ENCODE measurements around the gene MAPKAP1.

The MAPKAP1 gene

GRCh38 chr9:125656560-125656959, 50.4 kb downstream of the MAPKAP1 start:
- no peak overlapping the region for H3K4me3 ChIP-seq (ENCODE audit: low read depth in 1 of 2, low read length in 2 of 2)
- no peaks in the 10 kb centered on the region for H3K9me3 ChIP-seq (ENCODE audit: control insufficient read depth in 1 of 2, low read length in 2 of 2)
- no peaks in the 10 kb centered on the region for H3K27me3 ChIP-seq (ENCODE audit: control insufficient read depth in 1 of 2, insufficient read depth in 2 of 2, low read length in 2 of 2)
- no peak overlapping the region for H3K27ac ChIP-seq (ENCODE audit: low read depth, low read length)
- peaks cover 0 to 10% of the 10 kb centered on the region in 2 donors for H3K36me3 ChIP-seq (ENCODE audit: control insufficient read depth in 1 of 2, insufficient read depth in 2 of 2, low read length in 2 of 2)
- H3K9ac ChIP-seq (ENCODE audit: low read depth in 1 of 2, low read length in 2 of 2): no peak overlapping the region
- no peaks in the 10 kb centered on the region for H3K4me1 ChIP-seq (ENCODE audit: control insufficient read depth in 1 of 2, insufficient read depth in 2 of 2, low read length in 2 of 2)

- Histone ChIP-seq H3K36me3 (ENCODE audit: control insufficient read depth in 1 of 2, insufficient read depth in 2 of 2, low read length in 2 of 2) (peaks cover 0 to 10% of the 10 kb centered on the region in 2 donors), H3K9me3 (ENCODE audit: control insufficient read depth in 1 of 2, low read length in 2 of 2) (no peaks in the 10 kb centered on the region), H3K27me3 (ENCODE audit: control insufficient read depth in 1 of 2, insufficient read depth in 2 of 2, low read length in 2 of 2) (no peaks in the 10 kb centered on the region), H3K27ac (ENCODE audit: low read depth, low read length) (no peak overlapping the region), H3K4me3 (ENCODE audit: low read depth in 1 of 2, low read length in 2 of 2) (no peak overlapping the region), H3K9ac (ENCODE audit: low read depth in 1 of 2, low read length in 2 of 2) (no peak overlapping the region), H3K4me1 (ENCODE audit: control insufficient read depth in 1 of 2, insufficient read depth in 2 of 2, low read length in 2 of 2) (no peaks in the 10 kb centered on the region)
These were observed 51.2 kb downstream of the MAPKAP1 start for GRCh38 chr9:125655691-125656410.

GRCh38 chr9:125655066-125655633, 51.9 kb downstream of the MAPKAP1 start:
- Histone ChIP-seq H3K36me3 (ENCODE audit: control insufficient read depth in 1 of 2, insufficient read depth in 2 of 2, low read length in 2 of 2) (peaks cover 0 to 10% of the 10 kb centered on the region in 2 donors), H3K9me3 (ENCODE audit: control insufficient read depth in 1 of 2, low read length in 2 of 2) (no peaks in the 10 kb centered on the region), H3K4me1 (ENCODE audit: control insufficient read depth in 1 of 2, insufficient read depth in 2 of 2, low read length in 2 of 2) (no peaks in the 10 kb centered on the region), H3K4me3 (ENCODE audit: low read depth in 1 of 2, low read length in 2 of 2) (no peak overlapping the region), H3K9ac (ENCODE audit: low read depth in 1 of 2, low read length in 2 of 2) (no peak overlapping the region), H3K27me3 (ENCODE audit: control insufficient read depth in 1 of 2, insufficient read depth in 2 of 2, low read length in 2 of 2) (no peaks in the 10 kb centered on the region), H3K27ac (ENCODE audit: low read depth, low read length) (no peak overlapping the region)

- no peak overlapping the region for H3K4me3 ChIP-seq (ENCODE audit: low read depth in 1 of 2, low read length in 2 of 2)
- H3K36me3 ChIP-seq (ENCODE audit: control insufficient read depth in 1 of 2, insufficient read depth in 2 of 2, low read length in 2 of 2): peaks cover 0 to 10% of the 10 kb centered on the region in 2 donors
- no peaks in the 10 kb centered on the region for H3K9me3 ChIP-seq (ENCODE audit: control insufficient read depth in 1 of 2, low read length in 2 of 2)
- no peak overlapping the region for H3K27ac ChIP-seq (ENCODE audit: low read depth, low read length)
- H3K27me3 ChIP-seq (ENCODE audit: control insufficient read depth in 1 of 2, insufficient read depth in 2 of 2, low read length in 2 of 2): no peaks in the 10 kb centered on the region
- no peaks in the 10 kb centered on the region for H3K4me1 ChIP-seq (ENCODE audit: control insufficient read depth in 1 of 2, insufficient read depth in 2 of 2, low read length in 2 of 2)
- H3K9ac ChIP-seq (ENCODE audit: low read depth in 1 of 2, low read length in 2 of 2): no peak overlapping the region
These were observed 52.9 kb downstream of the MAPKAP1 start for GRCh38 chr9:125654121-125654520.

GRCh38 chr9:125653325-125653724, 53.7 kb downstream of the MAPKAP1 start:
- no peaks in the 10 kb centered on the region for H3K4me1 ChIP-seq (ENCODE audit: control insufficient read depth in 1 of 2, insufficient read depth in 2 of 2, low read length in 2 of 2)
- no peaks in the 10 kb centered on the region for H3K27me3 ChIP-seq (ENCODE audit: control insufficient read depth in 1 of 2, insufficient read depth in 2 of 2, low read length in 2 of 2)
- no peaks in the 10 kb centered on the region for H3K9me3 ChIP-seq (ENCODE audit: control insufficient read depth in 1 of 2, low read length in 2 of 2)
- no peak overlapping the region for H3K27ac ChIP-seq (ENCODE audit: low read depth, low read length)
- H3K9ac ChIP-seq (ENCODE audit: low read depth in 1 of 2, low read length in 2 of 2): no peak overlapping the region
- H3K36me3 ChIP-seq (ENCODE audit: control insufficient read depth in 1 of 2, insufficient read depth in 2 of 2, low read length in 2 of 2): peaks cover 0 to 10% of the 10 kb centered on the region in 2 donors
- H3K4me3 ChIP-seq (ENCODE audit: low read depth in 1 of 2, low read length in 2 of 2): no peak overlapping the region

GRCh38 chr9:125652759-125653158, 54.2 kb downstream of the MAPKAP1 start:
- H3K27me3 ChIP-seq (ENCODE audit: control insufficient read depth in 1 of 2, insufficient read depth in 2 of 2, low read length in 2 of 2): no peaks in the 10 kb centered on the region
- peaks cover 0 to 10% of the 10 kb centered on the region in 2 donors for H3K36me3 ChIP-seq (ENCODE audit: control insufficient read depth in 1 of 2, insufficient read depth in 2 of 2, low read length in 2 of 2)
- no peak overlapping the region for H3K4me3 ChIP-seq (ENCODE audit: low read depth in 1 of 2, low read length in 2 of 2)
- H3K9ac ChIP-seq (ENCODE audit: low read depth in 1 of 2, low read length in 2 of 2): no peak overlapping the region
- no peaks in the 10 kb centered on the region for H3K9me3 ChIP-seq (ENCODE audit: control insufficient read depth in 1 of 2, low read length in 2 of 2)
- no peaks in the 10 kb centered on the region for H3K4me1 ChIP-seq (ENCODE audit: control insufficient read depth in 1 of 2, insufficient read depth in 2 of 2, low read length in 2 of 2)
- H3K27ac ChIP-seq (ENCODE audit: low read depth, low read length): no peak overlapping the region

- no peak overlapping the region for H3K27ac ChIP-seq (ENCODE audit: low read depth, low read length)
These were observed 54.8 kb downstream of the MAPKAP1 start for GRCh38 chr9:125652233-125652594.

GRCh38 chr9:125651576-125652232, 55.3 kb downstream of the MAPKAP1 start:
- H3K27ac ChIP-seq (ENCODE audit: low read depth, low read length): no peak overlapping the region
- no peak overlapping the region for H3K4me3 ChIP-seq (ENCODE audit: low read depth in 1 of 2, low read length in 2 of 2)
- H3K9ac ChIP-seq (ENCODE audit: low read depth in 1 of 2, low read length in 2 of 2): no peak overlapping the region
- H3K36me3 ChIP-seq (ENCODE audit: control insufficient read depth in 1 of 2, insufficient read depth in 2 of 2, low read length in 2 of 2): peaks cover 0 to 6% of the 10 kb centered on the region in 2 donors
- no peaks in the 10 kb centered on the region for H3K27me3 ChIP-seq (ENCODE audit: control insufficient read depth in 1 of 2, insufficient read depth in 2 of 2, low read length in 2 of 2)
- H3K4me1 ChIP-seq (ENCODE audit: control insufficient read depth in 1 of 2, insufficient read depth in 2 of 2, low read length in 2 of 2): peaks cover 0 to 4% of the 10 kb centered on the region in 2 donors
- H3K9me3 ChIP-seq (ENCODE audit: control insufficient read depth in 1 of 2, low read length in 2 of 2): no peaks in the 10 kb centered on the region

More at GRCh38 chr9:125652233-125652594, 54.8 kb downstream of the MAPKAP1 start:
- H3K4me1 ChIP-seq (ENCODE audit: control insufficient read depth in 1 of 2, insufficient read depth in 2 of 2, low read length in 2 of 2): peaks cover 0 to 2% of the 10 kb centered on the region in 2 donors
- H3K9me3 ChIP-seq (ENCODE audit: control insufficient read depth in 1 of 2, low read length in 2 of 2): no peaks in the 10 kb centered on the region
- no peak overlapping the region for H3K4me3 ChIP-seq (ENCODE audit: low read depth in 1 of 2, low read length in 2 of 2)
- H3K36me3 ChIP-seq (ENCODE audit: control insufficient read depth in 1 of 2, insufficient read depth in 2 of 2, low read length in 2 of 2): peaks cover 0 to 10% of the 10 kb centered on the region in 2 donors
- no peaks in the 10 kb centered on the region for H3K27me3 ChIP-seq (ENCODE audit: control insufficient read depth in 1 of 2, insufficient read depth in 2 of 2, low read length in 2 of 2)
- H3K9ac ChIP-seq (ENCODE audit: low read depth in 1 of 2, low read length in 2 of 2): no peak overlapping the region

- no peak overlapping the region for H3K4me3 ChIP-seq (ENCODE audit: low read depth in 1 of 2, low read length in 2 of 2)
- H3K36me3 ChIP-seq (ENCODE audit: control insufficient read depth in 1 of 2, insufficient read depth in 2 of 2, low read length in 2 of 2): no peaks in the 10 kb centered on the region
- no peaks in the 10 kb centered on the region for H3K27me3 ChIP-seq (ENCODE audit: control insufficient read depth in 1 of 2, insufficient read depth in 2 of 2, low read length in 2 of 2)
- H3K9ac ChIP-seq (ENCODE audit: low read depth in 1 of 2, low read length in 2 of 2): no peak overlapping the region
- no peak overlapping the region for H3K27ac ChIP-seq (ENCODE audit: low read depth, low read length)
- H3K9me3 ChIP-seq (ENCODE audit: control insufficient read depth in 1 of 2, low read length in 2 of 2): no peaks in the 10 kb centered on the region
- H3K4me1 ChIP-seq (ENCODE audit: control insufficient read depth in 1 of 2, insufficient read depth in 2 of 2, low read length in 2 of 2): peaks cover 0 to 8% of the 10 kb centered on the region in 2 donors
These were observed 56.7 kb downstream of the MAPKAP1 start for GRCh38 chr9:125650271-125650737.

- Histone ChIP-seq H3K27ac (ENCODE audit: low read depth, low read length) (no peak overlapping the region), H3K4me1 (ENCODE audit: control insufficient read depth in 1 of 2, insufficient read depth in 2 of 2, low read length in 2 of 2) (peaks cover 0 to 8% of the 10 kb centered on the region in 2 donors), H3K36me3 (ENCODE audit: control insufficient read depth in 1 of 2, insufficient read depth in 2 of 2, low read length in 2 of 2) (no peaks in the 10 kb centered on the region)
These were observed 57.2 kb downstream of the MAPKAP1 start for GRCh38 chr9:125649826-125650225.

More at GRCh38 chr9:125649826-125650225, 57.2 kb downstream of the MAPKAP1 start:
- no peaks in the 10 kb centered on the region for H3K27me3 ChIP-seq (ENCODE audit: control insufficient read depth in 1 of 2, insufficient read depth in 2 of 2, low read length in 2 of 2)
- no peaks in the 10 kb centered on the region for H3K9me3 ChIP-seq (ENCODE audit: control insufficient read depth in 1 of 2, low read length in 2 of 2)
- H3K9ac ChIP-seq (ENCODE audit: low read depth in 1 of 2, low read length in 2 of 2): no peak overlapping the region
- no peak overlapping the region for H3K4me3 ChIP-seq (ENCODE audit: low read depth in 1 of 2, low read length in 2 of 2)

Data from duodenal mucosa (tissue), 2 donors.